D721Med (cell line): ENCODE data around the gene ESYT3.
"Not testable (repeated sequence)": the region's sequence is repeated elsewhere in the genome, so short reads cannot be mapped to it uniquely, and the experiment has no call there.

Experiments used
- DNase-seq: peaks from one replicate; pipeline ENCODE4 v3.0.0; 2011; ENCODE audit warnings: low spot score; ENCODE audit not compliant: insufficient read length
- FAIRE-seq: peaks from 2 replicates; lab custom pipeline; 2011; peaks lifted over from hg19 to GRCh38; lab: Jason Lieb, UNC
- TF ChIP-seq, protein P1 (sequence below): IDR thresholded peaks from 2 replicates; pipeline ENCODE4 v1.5.1; 2012; ENCODE audit warnings: mild to moderate bottlenecking, control low read depth; ENCODE audit not compliant: insufficient read depth; ENCODE audit errors: missing control alignments

The ESYT3 gene

GRCh38 chr3:138493804-138494606, 59.6 kb downstream of the ESYT3 start:
- FAIRE-seq (no peak), DNase-seq (no peak)
- TF ChIP-seq, protein P1, sequence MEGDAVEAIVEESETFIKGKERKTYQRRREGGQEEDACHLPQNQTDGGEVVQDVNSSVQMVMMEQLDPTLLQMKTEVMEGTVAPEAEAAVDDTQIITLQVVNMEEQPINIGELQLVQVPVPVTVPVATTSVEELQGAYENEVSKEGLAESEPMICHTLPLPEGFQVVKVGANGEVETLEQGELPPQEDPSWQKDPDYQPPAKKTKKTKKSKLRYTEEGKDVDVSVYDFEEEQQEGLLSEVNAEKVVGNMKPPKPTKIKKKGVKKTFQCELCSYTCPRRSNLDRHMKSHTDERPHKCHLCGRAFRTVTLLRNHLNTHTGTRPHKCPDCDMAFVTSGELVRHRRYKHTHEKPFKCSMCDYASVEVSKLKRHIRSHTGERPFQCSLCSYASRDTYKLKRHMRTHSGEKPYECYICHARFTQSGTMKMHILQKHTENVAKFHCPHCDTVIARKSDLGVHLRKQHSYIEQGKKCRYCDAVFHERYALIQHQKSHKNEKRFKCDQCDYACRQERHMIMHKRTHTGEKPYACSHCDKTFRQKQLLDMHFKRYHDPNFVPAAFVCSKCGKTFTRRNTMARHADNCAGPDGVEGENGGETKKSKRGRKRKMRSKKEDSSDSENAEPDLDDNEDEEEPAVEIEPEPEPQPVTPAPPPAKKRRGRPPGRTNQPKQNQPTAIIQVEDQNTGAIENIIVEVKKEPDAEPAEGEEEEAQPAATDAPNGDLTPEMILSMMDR, result no peak

GRCh38 chr3:138494607-138494929, 60.2 kb downstream of the ESYT3 start:
- no peak for FAIRE-seq

DNA sequence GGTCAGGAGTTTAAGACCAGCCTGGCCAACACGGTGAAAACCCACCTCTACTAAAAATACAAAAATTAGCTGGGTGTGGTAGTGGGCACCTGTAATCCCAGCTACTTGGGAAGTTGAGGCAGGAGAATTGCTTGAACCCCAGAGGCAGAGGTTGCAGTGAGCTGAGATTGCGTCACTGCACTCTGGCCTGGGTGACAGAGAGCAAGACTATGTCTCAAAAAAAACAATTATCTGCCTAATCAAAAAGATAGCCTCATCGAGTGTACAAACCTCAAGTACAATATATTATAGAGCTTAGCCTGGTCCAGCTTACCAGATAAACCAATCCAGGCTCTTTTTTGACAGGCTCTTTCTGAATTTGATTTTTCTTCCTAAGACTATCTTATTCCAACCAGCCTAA, 61.2 kb downstream of the ESYT3 start:
- not testable (repeated sequence) for DNase-seq, FAIRE-seq

More at GRCh38 chr3:138494607-138494929, 60.2 kb downstream of the ESYT3 start:
- DNase-seq, result no peak
- TF ChIP-seq, protein P1, result no peak

DNA sequence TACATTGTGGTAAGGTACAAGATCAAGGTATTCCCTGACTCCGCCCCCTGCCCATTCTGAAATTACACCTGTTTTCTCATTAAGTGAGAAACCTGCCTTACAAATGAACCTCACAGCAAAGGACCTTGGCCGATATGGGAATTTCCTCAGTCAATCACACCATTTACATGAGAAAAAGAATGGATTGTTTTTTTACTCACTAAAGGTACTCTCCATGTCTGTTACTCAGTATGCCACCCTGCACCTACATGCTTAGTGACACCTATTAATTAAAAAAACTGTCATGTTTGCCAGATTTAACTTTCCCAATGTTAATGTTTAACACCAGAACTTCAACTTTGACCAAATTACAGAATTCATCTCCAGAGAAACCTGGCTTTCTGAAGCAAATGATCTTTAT, 62.0 kb downstream of the ESYT3 start:
- TF ChIP-seq, protein P1, result no peak
- no peak for FAIRE-seq
- DNase-seq, result no peak

DNA sequence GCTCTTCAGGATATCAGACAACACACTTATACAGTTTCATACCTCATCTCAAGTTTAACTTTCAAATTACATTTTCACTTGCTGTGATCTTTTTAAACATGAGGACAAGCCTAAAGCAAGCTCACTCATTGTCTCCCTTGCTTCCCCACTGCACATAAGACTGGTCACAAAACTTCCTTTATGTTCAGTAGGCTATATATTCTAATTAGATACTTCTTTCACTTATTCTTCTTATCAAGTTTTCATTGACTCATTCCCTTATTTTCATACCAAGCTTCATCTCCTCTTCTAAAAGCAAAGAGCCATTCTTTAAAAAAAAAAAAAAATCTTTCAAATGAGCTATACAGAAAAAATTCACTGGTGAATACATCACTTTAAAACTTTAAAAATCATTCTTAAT, 62.6 kb downstream of the ESYT3 start:
- FAIRE-seq, result no peak
- TF ChIP-seq, protein P1, result no peak

DNA sequence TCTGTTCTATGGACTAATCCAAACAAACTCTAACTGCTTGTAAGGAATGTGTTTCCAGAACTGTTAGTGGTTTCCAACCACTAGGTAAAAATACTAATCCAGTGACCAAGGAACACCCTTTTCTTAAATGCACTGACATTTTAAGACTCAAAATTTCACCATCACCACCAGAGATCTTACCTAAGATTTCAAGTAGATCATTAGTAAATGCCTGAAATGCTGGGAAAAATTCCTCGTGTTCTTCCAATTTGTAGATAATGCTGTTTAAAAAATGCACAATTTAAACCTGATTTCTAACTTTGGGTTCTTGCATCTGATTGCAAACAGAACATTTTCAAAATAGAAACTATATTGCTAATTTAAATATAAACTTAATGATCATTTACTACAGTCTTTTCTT, 63.4 kb downstream of the ESYT3 start:
- FAIRE-seq (no peak), DNase-seq (no peak)
- TF ChIP-seq, protein P1, result no peak

More for the DNA sequence above, 62.6 kb downstream of the ESYT3 start:
- no peak for DNase-seq

GRCh38 chr3:138498991-138499390, 64.6 kb downstream of the ESYT3 start:
- DNase-seq (no peak), FAIRE-seq (no peak)
- TF ChIP-seq, protein P1, result no peak

DNA sequence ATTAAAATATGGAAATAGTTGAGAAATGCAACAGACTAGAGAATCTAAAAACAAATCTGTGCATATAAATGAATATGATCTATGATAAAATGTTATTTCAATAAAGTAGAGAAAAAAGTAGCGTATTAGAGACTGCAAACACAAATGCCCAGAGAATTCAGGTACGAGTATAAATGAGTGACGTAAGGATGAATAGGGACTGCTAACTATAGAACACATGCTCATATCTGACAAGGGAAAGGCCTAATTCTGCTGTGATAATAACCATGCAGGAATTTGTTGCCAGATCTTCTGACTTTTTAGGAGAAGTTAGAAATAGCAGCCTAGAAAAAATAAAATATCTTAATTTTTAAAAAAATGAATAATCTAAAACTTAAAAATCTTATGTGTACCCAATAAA, 73.1 kb downstream of the ESYT3 start:
- FAIRE-seq (no peak), DNase-seq (no peak)
- TF ChIP-seq, protein P1, result no peak
